ENCODE measurements around the gene KRT4.

DNA sequence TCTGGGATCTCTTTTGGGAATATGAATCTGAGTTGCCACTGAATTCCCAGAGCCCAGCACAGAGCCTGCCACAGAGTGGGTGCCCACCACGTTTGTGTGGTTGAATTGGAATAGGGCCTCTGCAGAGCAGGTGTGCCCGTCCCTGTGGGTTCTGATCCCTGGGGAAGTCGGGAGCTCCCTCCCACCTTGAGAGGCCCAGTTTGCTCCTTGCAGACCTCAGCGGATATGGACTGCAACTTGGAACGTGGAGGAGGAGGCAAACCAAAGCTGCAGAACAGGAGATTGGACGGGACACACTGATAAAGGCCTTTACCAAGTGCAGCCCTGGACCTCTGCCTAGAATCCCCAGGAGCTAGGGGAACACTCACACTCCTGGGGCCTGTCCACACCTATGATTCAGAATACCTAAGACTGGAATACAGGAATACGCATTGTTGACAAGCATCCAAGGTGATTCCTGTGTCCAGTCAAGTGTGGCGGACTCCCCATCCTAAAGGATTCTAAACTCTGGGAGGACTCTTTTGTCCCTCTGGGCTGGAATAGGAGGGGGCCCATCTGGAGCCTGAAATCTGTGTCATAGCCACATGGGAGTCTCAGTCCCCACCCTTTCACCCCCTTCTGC lies 39.2 kb downstream of the KRT4 start:
- no peak for TF ChIP-seq POLR2AphosphoS5 (IDR thresholded peaks at IDR 0.05)
- TF ChIP-seq, protein P1, sequence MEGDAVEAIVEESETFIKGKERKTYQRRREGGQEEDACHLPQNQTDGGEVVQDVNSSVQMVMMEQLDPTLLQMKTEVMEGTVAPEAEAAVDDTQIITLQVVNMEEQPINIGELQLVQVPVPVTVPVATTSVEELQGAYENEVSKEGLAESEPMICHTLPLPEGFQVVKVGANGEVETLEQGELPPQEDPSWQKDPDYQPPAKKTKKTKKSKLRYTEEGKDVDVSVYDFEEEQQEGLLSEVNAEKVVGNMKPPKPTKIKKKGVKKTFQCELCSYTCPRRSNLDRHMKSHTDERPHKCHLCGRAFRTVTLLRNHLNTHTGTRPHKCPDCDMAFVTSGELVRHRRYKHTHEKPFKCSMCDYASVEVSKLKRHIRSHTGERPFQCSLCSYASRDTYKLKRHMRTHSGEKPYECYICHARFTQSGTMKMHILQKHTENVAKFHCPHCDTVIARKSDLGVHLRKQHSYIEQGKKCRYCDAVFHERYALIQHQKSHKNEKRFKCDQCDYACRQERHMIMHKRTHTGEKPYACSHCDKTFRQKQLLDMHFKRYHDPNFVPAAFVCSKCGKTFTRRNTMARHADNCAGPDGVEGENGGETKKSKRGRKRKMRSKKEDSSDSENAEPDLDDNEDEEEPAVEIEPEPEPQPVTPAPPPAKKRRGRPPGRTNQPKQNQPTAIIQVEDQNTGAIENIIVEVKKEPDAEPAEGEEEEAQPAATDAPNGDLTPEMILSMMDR (IDR thresholded peaks at IDR 0.05; ENCODE audit: poor library complexity, severe bottlenecking), result no peak
- TF ChIP-seq RAD21 (conservative IDR thresholded peaks at IDR 0.05), result no peak
- no peak for TF ChIP-seq SMC3 (conservative IDR thresholded peaks at IDR 0.05; ENCODE audit: poor library complexity)

Data from neural cell (in vitro differentiated cells).